ENCODE results near the gene LRP5. TPM values are rescaled to one million over a fixed set of nuclear protein-coding genes. Genes with fewer than 3 reads are reported as not detected.
"Not testable (repeated sequence)": the region's sequence is repeated elsewhere in the genome, so short reads cannot be mapped to it uniquely, and the experiment has no call there.

LRP5 gene
- total and polyA plus RNA-seq, 7 donors, result 18.0 to 63.1 (median 28.9) TPM

DNA sequence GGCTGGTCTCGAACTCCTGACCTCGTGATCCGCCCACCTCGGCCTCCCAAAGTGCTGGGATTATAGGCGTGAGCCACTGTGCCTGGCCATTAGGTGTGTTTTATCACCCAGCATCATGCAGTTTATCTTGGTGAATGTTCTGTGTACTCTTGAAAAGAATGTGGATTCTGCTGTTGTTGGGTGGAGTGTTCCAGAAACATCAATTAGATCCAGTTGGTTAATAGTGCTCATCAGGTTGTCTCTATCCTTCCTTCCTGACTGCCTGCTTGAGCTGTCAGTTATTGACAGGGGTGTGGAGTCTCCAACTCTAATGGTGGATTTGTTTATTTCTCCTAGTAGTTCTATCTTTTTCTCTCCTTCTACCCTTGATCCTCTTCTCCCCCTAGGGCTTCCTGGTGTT is 118.0 kb downstream of the LRP5 start:
- peaks cover 0 to 6% (median 1%) of the 10 kb centered on the region in 4 donors for H3K9me3 ChIP-seq
- TF ChIP-seq, protein P1, sequence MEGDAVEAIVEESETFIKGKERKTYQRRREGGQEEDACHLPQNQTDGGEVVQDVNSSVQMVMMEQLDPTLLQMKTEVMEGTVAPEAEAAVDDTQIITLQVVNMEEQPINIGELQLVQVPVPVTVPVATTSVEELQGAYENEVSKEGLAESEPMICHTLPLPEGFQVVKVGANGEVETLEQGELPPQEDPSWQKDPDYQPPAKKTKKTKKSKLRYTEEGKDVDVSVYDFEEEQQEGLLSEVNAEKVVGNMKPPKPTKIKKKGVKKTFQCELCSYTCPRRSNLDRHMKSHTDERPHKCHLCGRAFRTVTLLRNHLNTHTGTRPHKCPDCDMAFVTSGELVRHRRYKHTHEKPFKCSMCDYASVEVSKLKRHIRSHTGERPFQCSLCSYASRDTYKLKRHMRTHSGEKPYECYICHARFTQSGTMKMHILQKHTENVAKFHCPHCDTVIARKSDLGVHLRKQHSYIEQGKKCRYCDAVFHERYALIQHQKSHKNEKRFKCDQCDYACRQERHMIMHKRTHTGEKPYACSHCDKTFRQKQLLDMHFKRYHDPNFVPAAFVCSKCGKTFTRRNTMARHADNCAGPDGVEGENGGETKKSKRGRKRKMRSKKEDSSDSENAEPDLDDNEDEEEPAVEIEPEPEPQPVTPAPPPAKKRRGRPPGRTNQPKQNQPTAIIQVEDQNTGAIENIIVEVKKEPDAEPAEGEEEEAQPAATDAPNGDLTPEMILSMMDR (IDR thresholded peaks at IDR 0.05), result no peak
- TF ChIP-seq POLR2A (IDR thresholded peaks at IDR 0.05) (no peak), POLR2AphosphoS5 (IDR thresholded peaks at IDR 0.05) (no peak), EP300 (IDR thresholded peaks at IDR 0.05) (no peak)
- no peak overlapping the region for H3K4me3 ChIP-seq
- no peaks in the 10 kb centered on the region for H3K4me1 ChIP-seq
- 84 to 89% methylated on average over 5 of the region's 5 CpGs for WGBS, 2 donors
- H3K27ac ChIP-seq, result no peak overlapping the region
- peaks cover 16 to 96% (median 62%) of the 10 kb centered on the region in 4 donors for H3K36me3 ChIP-seq
- H3K27me3 ChIP-seq, result no peaks in the 10 kb centered on the region
- DNase-seq, result no peak
- intact Hi-C loops (cut with DNase I), result no loop called here

DNA sequence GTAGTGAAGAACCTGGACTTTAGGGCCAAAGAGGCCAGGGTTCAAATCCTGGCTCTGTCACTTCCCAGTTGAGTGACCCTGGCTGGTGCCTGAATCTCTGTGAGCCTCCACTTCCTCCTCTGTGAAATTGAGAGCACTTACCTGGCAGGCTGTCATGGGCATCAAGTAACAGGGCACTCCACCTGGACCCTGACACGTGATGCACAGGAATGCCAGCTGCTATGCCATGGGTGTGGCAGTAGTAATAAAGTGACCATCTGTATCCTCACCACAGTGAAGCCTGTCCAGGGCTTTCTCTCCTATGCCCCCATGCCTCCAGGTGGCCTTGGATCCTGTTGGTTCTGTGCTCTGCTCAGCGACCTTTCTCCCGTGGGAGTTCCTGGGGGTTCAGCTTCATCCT is 118.4 kb downstream of the LRP5 start:
- Histone ChIP-seq H3K4me1 (no peaks in the 10 kb centered on the region), H3K9me3 (peaks cover 0 to 6% (median 1%) of the 10 kb centered on the region in 4 donors), H3K4me3 (no peak overlapping the region), H3K27me3 (no peaks in the 10 kb centered on the region), H3K36me3 (peaks cover 20 to 96% (median 61%) of the 10 kb centered on the region in 4 donors), H3K27ac (no peak overlapping the region)
- no peak for TF ChIP-seq POLR2A (IDR thresholded peaks at IDR 0.05)
- TF ChIP-seq, protein P1 (IDR thresholded peaks at IDR 0.05), result no peak
- peak in 1 of 4 donors; percentile 27 for TF ChIP-seq POLR2AphosphoS5 (IDR thresholded peaks at IDR 0.05)
- intact Hi-C loops (cut with DNase I), result no loop called here
- no peak for DNase-seq
- WGBS, 2 donors, result 43 to 78% methylated on average over 3 of the region's 3 CpGs

DNA sequence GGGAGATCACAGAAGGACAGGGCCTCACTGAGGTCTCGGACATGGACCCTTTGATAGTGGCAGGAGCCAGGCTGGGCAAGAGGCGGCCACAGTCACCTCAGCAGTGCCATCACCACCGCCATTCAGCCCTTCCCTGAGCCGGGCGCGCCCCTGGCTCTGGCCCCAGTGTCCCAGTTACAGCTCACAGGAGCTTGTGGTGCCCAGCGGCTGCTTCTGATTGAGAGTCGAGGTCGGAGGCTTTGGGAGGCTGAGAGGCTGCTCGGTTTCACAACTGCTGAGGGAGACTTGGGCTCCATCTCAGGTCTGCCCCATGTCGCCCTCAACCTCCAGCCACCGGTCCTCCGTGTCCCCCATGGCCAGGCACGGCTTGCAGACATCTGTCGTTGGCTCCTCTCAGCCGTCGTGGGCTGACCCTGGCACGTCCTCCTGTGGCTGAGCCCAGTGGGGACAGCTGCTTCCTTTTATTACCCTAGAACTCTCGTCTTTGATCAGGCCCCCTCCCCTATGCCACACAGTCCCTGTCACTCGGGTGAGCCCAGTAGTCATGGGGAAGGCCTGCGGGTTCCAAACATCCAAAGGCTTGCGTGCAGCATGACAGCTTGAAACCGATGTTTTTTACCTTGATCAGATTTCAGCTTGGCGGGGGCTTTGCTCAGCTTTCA is 119.7 kb downstream of the LRP5 start:
- no peak overlapping the region for H3K4me3 ChIP-seq
- intact Hi-C loops (cut with DNase I), result no loop called here
- peaks cover 0 to 5% (median 2%) of the 10 kb centered on the region in 4 donors for H3K4me1 ChIP-seq
- no peaks in the 10 kb centered on the region for H3K27me3 ChIP-seq
- TF ChIP-seq POLR2A (IDR thresholded peaks at IDR 0.05) (no peak), EP300 (IDR thresholded peaks at IDR 0.05) (no peak), POLR2AphosphoS5 (IDR thresholded peaks at IDR 0.05) (no peak)
- TF ChIP-seq, protein P1 (IDR thresholded peaks at IDR 0.05), result no peak
- peaks cover 0 to 6% (median 1%) of the 10 kb centered on the region in 4 donors for H3K9me3 ChIP-seq
- 88 to 90% methylated on average over 24 of the region's 24 CpGs for WGBS, 2 donors
- no peak for DNase-seq
- no peak overlapping the region for H3K27ac ChIP-seq
- H3K36me3 ChIP-seq, result peaks cover 30 to 96% (median 52%) of the 10 kb centered on the region in 4 donors

DNA sequence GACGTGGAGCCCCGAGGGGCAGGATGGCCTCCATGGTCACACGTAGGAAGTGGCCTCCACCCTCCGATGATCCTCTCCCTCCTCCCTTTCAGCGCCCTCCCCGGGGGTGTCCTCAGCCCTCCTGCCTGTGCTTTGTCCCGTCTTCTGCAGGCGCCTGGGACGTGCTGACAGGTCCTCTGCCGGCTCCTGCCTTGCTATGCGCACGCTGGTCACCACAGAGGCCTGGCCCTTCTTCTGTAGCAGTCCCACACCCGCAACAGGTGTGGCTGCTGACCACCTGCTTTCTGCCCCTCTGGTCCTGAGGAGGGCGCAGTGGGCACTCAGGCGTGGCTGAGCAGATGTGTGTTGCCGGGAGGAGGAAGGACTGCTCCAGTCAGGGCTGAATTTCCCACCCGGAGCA is 120.5 kb downstream of the LRP5 start:
- WGBS, 2 donors, result 91 to 92% methylated on average over 17 of the region's 17 CpGs
- TF ChIP-seq, protein P1 (IDR thresholded peaks at IDR 0.05), result no peak
- Histone ChIP-seq H3K9me3 (peaks cover 0 to 6% (median 1%) of the 10 kb centered on the region in 4 donors), H3K27me3 (no peaks in the 10 kb centered on the region), H3K4me1 (peaks cover 0 to 12% (median 4%) of the 10 kb centered on the region in 4 donors), H3K4me3 (no peak overlapping the region), H3K27ac (no peak overlapping the region), H3K36me3 (peaks cover 30 to 98% (median 56%) of the 10 kb centered on the region in 4 donors)
- intact Hi-C loops (cut with DNase I), result no loop called here
- DNase-seq, result no peak

DNA sequence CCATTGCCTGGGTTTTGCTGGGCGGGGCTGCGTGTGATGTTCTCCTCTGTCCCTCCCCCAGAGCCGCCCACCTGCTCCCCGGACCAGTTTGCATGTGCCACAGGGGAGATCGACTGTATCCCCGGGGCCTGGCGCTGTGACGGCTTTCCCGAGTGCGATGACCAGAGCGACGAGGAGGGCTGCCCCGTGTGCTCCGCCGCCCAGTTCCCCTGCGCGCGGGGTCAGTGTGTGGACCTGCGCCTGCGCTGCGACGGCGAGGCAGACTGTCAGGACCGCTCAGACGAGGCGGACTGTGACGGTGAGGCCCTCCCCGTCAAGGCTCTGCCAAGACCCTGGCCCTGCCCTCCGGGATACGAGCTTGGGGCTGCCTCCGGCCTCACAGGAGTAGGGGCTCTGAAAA is 121.2 kb downstream of the LRP5 start:
- Histone ChIP-seq H3K27ac (no peak overlapping the region), H3K4me3 (no peak overlapping the region), H3K4me1 (peaks cover 0 to 13% (median 4%) of the 10 kb centered on the region in 4 donors), H3K27me3 (no peaks in the 10 kb centered on the region), H3K36me3 (peaks cover 32 to 98% (median 54%) of the 10 kb centered on the region in 4 donors), H3K9me3 (peaks cover 0 to 6% (median 1%) of the 10 kb centered on the region in 4 donors)
- no peak for DNase-seq
- TF ChIP-seq POLR2AphosphoS5 (IDR thresholded peaks at IDR 0.05), result no peak
- no peak for TF ChIP-seq POLR2A (IDR thresholded peaks at IDR 0.05)
- no peak for TF ChIP-seq EP300 (IDR thresholded peaks at IDR 0.05)
- TF ChIP-seq, protein P1 (IDR thresholded peaks at IDR 0.05), result no peak
- intact Hi-C loops (cut with DNase I), result no loop called here
- 94 to 95% methylated on average over 31 of the region's 31 CpGs for WGBS, 2 donors

DNA sequence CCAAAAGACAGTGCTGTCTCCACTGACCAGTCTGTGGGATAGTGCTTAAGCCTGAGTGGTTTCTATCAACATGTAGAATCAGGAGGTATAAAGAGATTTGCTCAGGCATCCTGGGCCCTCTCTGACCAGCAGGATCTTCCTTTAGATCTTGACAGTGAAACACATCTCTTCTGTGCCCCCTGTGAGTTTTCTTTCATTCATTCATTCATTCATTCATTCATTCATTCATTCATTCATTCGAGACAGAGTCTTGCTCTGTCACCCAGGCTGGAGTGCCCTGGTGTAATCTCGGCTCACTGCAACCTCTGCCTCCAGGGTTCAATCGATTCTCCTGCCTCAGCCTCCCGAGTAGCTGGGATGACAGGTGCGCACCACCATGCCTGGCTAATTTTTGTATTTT is 121.8 kb downstream of the LRP5 start:
- H3K27me3 ChIP-seq; H3K9me3 ChIP-seq; H3K4me3 ChIP-seq; intact Hi-C loops (cut with DNase I); DNase-seq; H3K27ac ChIP-seq: not testable (repeated sequence)
- Histone ChIP-seq H3K36me3 (peaks cover 37 to 99% (median 58%) of the 10 kb centered on the region in 4 donors), H3K4me1 (peaks cover 0 to 13% (median 4%) of the 10 kb centered on the region in 4 donors)
- 92 to 96% methylated on average over 5 of the region's 5 CpGs for WGBS, 2 donors
